Natural killer cell (primary cell): ENCODE measurements around the gene PTH. TPM values are rescaled to one million over a fixed set of nuclear protein-coding genes. Genes with fewer than 3 reads are reported as not detected.

Experiments
- ATAC-seq, 3 donors: fragments of 150-1000 bp in 2 of 3; fragments of 200-7000 bp in 1 of 3; cut with Tn5 transposase; 1 replicate in 1 of 3; 2 replicates in 2 of 3; pipeline ENCODE4 v1.10.0; 2021; ENCODE audit warnings: mild to moderate bottlenecking in 2 of 3, moderate library complexity in 2 of 3
- DNase-seq, 2 donors: peaks; one replicate each; pipeline versions ENCODE4 v3.0.0 to v3.0.0-alpha.2; 2013 to 2021; ENCODE audit warnings: mixed read lengths in 1 of 2
- H3K27ac ChIP-seq: one replicate; pipeline ENCODE4 v1.5.1; 2013; ENCODE audit warnings: mild to moderate bottlenecking, low read length
- H3K27me3 ChIP-seq: one replicate; pipeline ENCODE4 v1.6.1; 2013; ENCODE audit warnings: low read length; ENCODE audit not compliant: control insufficient read depth, insufficient read depth
- H3K36me3 ChIP-seq: one replicate; pipeline ENCODE4 v1.6.1; 2013; ENCODE audit warnings: low read length; ENCODE audit not compliant: control insufficient read depth, insufficient read depth
- H3K4me1 ChIP-seq: one replicate; pipeline ENCODE4 v1.6.1; 2013; ENCODE audit warnings: low read length; ENCODE audit not compliant: control insufficient read depth, insufficient read depth
- H3K4me3 ChIP-seq: one replicate; pipeline ENCODE4 v1.5.1; 2013; ENCODE audit warnings: low read length
- H3K9me3 ChIP-seq: one replicate; pipeline ENCODE4 v1.6.1; 2013; ENCODE audit warnings: low read length; ENCODE audit not compliant: control insufficient read depth, insufficient read depth
- H3K27ac Mint-ChIP-seq, 2 donors: one replicate each; pipeline ENCODE4 v1.8.0; 2022; ENCODE audit warnings: mild to moderate bottlenecking in 2 of 2, mixed read lengths in 2 of 2, moderate library complexity in 1 of 2
- H3K27me3 Mint-ChIP-seq, 2 donors: one replicate each; pipeline ENCODE4 v1.8.0; 2022; ENCODE audit warnings: low read depth in 2 of 2, mixed read lengths in 2 of 2
- H3K36me3 Mint-ChIP-seq: one replicate; pipeline ENCODE4 v1.8.0; 2022; ENCODE audit warnings: mixed read lengths
- H3K4me1 Mint-ChIP-seq, 2 donors: one replicate each; pipeline ENCODE4 v1.8.0; 2022; ENCODE audit warnings: mixed read lengths in 2 of 2
- H3K4me3 Mint-ChIP-seq: one replicate; pipeline ENCODE4 v1.8.0; 2022; ENCODE audit warnings: mild to moderate bottlenecking, moderate library complexity, mixed read lengths
- H3K9me3 Mint-ChIP-seq, 2 donors: one replicate each; pipeline ENCODE4 v1.8.0; 2022; ENCODE audit warnings: mixed read lengths in 2 of 2
- WGBS: methylation state at CpG from one replicate; pipeline ENCODE4 v1.1.7; 2013; ENCODE audit warnings: missing lambda C conversion rate; ENCODE audit not compliant: insufficient coverage; 5-methylcytosine and 5-hydroxymethylcytosine counted together
- intact Hi-C: fragments of 100-400 bp; cut with micrococcal nuclease; formaldehyde crosslinking; loops from one replicate; pipeline ENCODE4 v1.14.2; 2022
- total RNA-seq, 4 donors: library from RNA; stranded (reverse); fragments of 120-200 nt in 1 of 4; gene quantifications; one replicate each; pipeline versions ENCODE4 v1.2.3 to v1.2.4, GENCODE V29; 2013 to 2022
- TF ChIP-seq, protein P1 (sequence below): fragments of 200-600 bp; IDR thresholded peaks from one replicate; pipeline ENCODE4 v1.8.0; 2022; ENCODE audit warnings: antibody characterized with exemption

Gene PTH
- total RNA-seq, 3 donors from 2014 or later (not counting 1 experiment from before 2014, with no cell fraction given), result not detected

DNA sequence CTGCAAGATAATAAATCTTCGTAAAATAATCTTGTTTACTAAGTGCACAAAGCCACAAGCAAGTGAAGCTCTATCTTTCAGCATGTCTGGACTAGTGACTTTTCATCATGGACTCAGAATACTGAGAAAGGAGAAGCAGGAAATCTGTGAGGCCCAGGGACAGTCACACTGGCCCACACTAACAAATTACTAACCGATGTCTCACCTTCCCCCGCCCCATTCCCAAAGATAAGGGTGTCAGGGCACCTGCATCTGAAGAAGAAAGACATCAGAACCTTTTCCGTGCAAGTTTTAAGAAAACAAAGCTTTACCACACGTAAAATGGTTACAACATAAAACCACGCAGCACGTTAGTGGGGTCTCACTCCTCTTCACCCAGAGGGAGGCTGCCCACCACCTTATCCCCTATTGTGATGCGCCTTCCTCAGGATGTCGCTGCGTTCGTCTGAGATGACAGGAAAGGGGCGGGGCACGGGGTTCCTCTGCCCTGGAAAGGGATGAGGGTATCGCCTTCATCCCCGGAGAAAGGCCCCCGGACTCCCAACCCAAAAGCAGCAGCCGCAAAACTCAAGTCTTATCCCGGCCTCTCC, 33.4 kb downstream of the PTH start:
- TF ChIP-seq, protein P1, sequence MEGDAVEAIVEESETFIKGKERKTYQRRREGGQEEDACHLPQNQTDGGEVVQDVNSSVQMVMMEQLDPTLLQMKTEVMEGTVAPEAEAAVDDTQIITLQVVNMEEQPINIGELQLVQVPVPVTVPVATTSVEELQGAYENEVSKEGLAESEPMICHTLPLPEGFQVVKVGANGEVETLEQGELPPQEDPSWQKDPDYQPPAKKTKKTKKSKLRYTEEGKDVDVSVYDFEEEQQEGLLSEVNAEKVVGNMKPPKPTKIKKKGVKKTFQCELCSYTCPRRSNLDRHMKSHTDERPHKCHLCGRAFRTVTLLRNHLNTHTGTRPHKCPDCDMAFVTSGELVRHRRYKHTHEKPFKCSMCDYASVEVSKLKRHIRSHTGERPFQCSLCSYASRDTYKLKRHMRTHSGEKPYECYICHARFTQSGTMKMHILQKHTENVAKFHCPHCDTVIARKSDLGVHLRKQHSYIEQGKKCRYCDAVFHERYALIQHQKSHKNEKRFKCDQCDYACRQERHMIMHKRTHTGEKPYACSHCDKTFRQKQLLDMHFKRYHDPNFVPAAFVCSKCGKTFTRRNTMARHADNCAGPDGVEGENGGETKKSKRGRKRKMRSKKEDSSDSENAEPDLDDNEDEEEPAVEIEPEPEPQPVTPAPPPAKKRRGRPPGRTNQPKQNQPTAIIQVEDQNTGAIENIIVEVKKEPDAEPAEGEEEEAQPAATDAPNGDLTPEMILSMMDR, result no peak
- Histone ChIP-seq H3K36me3 (no peaks in the 10 kb centered on the region), H3K27ac (peak overlapping the region; percentile 88), H3K4me3 (peak overlapping the region; percentile 99), H3K9me3 (no peaks in the 10 kb centered on the region), H3K4me1 (peaks cover 14% of the 10 kb centered on the region), H3K27me3 (no peaks in the 10 kb centered on the region)
- H3K4me1 Mint-ChIP-seq, result peaks cover 47 to 53% of the 10 kb centered on the region in 2 donors
- H3K9me3 Mint-ChIP-seq, result no peaks in the 10 kb centered on the region
- ATAC-seq, result peak; percentile 1 to 21 (median 9)
- peak overlapping the region; percentile 90 to 100 for H3K27ac Mint-ChIP-seq
- H3K27me3 Mint-ChIP-seq, result peaks cover 0 to 4% of the 10 kb centered on the region in 2 donors
- 2% methylated on average over 18 of the region's 18 CpGs for WGBS
- peak overlapping the region; percentile 96 for H3K4me3 Mint-ChIP-seq
- intact Hi-C loops, result loop anchor here (5.0 kb wide), 1 partner anchor 185 kb away; the partner anchor contains the start of gene BMAL1
- peak in 1 of 2 donors; percentile 71 for DNase-seq
- no peaks in the 10 kb centered on the region for H3K36me3 Mint-ChIP-seq

DNA sequence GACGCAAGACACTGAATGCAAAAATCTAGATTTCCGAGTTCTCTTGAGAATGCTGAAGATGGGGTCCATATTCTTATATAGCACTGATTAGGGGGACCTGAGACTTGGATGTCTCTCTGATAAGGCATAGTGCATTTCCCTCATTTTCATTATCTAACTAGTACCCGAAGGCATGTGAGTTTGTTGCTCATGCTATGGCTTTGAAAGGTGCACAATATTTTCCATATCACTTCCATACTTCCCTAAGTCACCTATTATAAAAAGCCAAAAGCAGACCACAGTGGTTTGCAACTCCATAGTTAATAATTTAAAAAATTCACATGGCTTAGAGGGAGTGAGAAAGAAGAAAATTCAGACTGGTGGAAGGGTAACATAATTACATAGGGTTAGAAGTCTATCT, 34.5 kb downstream of the PTH start:
- no peaks in the 10 kb centered on the region for H3K27me3 ChIP-seq
- no peaks in the 10 kb centered on the region for H3K36me3 ChIP-seq
- intact Hi-C loops, result loop anchor here (5.0 kb wide), 1 partner anchor 184 kb away; the partner anchor contains the start of gene BMAL1
- H3K4me1 ChIP-seq, result peaks cover 14% of the 10 kb centered on the region
- Mint-ChIP-seq H3K27ac (peak overlapping the region; percentile 90 to 100), H3K27me3 (peaks cover 0 to 4% of the 10 kb centered on the region in 2 donors), H3K4me1 (peaks cover 47 to 53% of the 10 kb centered on the region in 2 donors), H3K4me3 (peak overlapping the region; percentile 63), H3K36me3 (no peaks in the 10 kb centered on the region), H3K9me3 (no peaks in the 10 kb centered on the region)
- no peak overlapping the region for H3K4me3 ChIP-seq
- no peak overlapping the region for H3K27ac ChIP-seq
- ATAC-seq, result no peak
- TF ChIP-seq, protein P1, result no peak
- WGBS, result 95% methylated on average over 3 of the region's 3 CpGs
- no peaks in the 10 kb centered on the region for H3K9me3 ChIP-seq
- DNase-seq, result no peak

DNA sequence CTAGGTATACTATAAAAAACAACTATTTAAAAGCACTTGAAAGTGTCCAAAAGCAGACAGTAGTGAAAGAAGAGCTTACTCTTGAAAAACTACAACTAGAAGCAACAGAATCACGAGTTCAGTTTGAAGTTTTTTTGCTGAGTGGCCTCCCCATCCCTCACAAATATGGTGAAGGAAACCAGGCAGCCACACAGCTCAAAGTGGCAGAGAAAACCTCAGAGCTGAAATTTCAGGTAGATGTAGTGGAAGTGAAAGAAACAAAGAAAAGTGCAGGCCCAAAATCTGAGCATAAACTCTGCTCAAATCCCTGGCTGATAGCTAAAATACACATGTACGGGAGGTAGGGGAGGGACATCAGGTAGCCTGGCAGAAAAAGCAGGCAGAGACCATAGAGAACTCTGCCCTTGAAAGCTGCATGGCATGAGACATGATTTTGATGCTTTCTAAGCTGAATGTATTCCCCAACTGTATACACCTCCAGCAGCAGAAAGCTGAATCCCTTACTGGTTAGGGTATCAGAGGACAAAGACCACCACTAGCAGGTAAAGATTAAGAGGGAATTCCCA, 44.9 kb downstream of the PTH start:
- DNase-seq, result no peak
- peak overlapping the region; percentile 58 to 82 for H3K27ac Mint-ChIP-seq
- Histone ChIP-seq H3K27me3 (no peaks in the 10 kb centered on the region), H3K4me3 (no peak overlapping the region), H3K36me3 (no peaks in the 10 kb centered on the region), H3K27ac (no peak overlapping the region), H3K4me1 (peaks cover 5% of the 10 kb centered on the region), H3K9me3 (no peaks in the 10 kb centered on the region)
- H3K27me3 Mint-ChIP-seq, result no peaks in the 10 kb centered on the region
- intact Hi-C loops, result no loop called here
- TF ChIP-seq, protein P1, result no peak
- peak in 1 of 3 donors; percentile 57 for ATAC-seq
- WGBS, result 84% methylated on average over 1 of the region's 2 CpGs
- peak overlapping the region; percentile 43 for H3K4me3 Mint-ChIP-seq
- H3K9me3 Mint-ChIP-seq, result no peaks in the 10 kb centered on the region
- no peaks in the 10 kb centered on the region for H3K36me3 Mint-ChIP-seq
- H3K4me1 Mint-ChIP-seq, result peaks cover 51 to 55% of the 10 kb centered on the region in 2 donors
